Measurements from ENCODE around the gene BRSK1. TPM values are rescaled to one million over a fixed set of nuclear protein-coding genes. Genes with fewer than 3 reads are reported as not detected.

Gene BRSK1
- total RNA-seq, 1 experiment from 2014 or later = 0.64 TPM

DNA sequence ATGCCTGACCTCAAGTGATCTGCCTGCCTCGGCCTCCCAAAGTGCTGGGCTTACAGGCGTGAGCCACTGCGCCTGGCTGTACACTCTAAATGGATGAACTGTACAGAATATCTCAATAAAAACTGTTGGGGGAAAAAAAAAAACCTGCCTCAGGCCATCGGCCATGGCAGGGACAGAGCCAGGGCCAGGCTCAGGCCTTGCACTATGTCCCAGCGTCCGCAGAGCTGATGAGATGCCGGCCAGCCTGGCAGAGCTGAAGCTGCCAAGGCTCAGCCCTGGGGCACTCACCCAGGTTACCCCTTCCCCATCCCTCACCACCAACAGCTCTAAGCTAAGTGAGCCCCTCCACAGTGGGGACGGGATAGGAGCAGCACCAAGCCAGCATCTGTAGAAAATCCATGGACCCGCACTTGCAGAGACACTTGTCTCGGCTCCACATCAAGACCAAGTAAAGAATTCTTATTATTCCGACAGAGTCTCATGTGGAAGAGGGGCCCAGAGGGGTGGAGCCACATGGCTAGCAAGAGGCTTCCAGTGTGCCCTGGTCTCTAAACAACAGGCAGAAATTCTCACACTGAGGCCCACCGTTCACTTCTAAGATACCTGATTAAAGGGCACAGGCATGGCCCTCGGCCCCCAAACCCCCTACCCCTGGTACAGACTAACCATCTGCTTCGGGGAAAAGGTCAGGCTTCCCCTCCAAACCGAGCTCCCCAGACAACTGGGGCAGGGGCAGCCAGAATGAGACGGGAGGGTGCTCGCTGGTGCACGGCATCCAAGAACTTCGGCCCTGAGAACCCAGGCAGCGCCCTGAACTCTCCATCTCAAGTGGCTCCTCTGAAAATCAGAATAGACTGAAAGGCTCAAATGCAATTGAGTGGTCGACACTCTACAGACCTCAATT is 30.8 kb upstream of the BRSK1 start:
- in situ Hi-C loops (cut with HindIII; ENCODE audit: low pct_unique_long_range_greater_than_20kb, low sequenced_read_pairs) = no loop called here
- no peak for DNase-seq (ENCODE audit: low read depth)

DNA sequence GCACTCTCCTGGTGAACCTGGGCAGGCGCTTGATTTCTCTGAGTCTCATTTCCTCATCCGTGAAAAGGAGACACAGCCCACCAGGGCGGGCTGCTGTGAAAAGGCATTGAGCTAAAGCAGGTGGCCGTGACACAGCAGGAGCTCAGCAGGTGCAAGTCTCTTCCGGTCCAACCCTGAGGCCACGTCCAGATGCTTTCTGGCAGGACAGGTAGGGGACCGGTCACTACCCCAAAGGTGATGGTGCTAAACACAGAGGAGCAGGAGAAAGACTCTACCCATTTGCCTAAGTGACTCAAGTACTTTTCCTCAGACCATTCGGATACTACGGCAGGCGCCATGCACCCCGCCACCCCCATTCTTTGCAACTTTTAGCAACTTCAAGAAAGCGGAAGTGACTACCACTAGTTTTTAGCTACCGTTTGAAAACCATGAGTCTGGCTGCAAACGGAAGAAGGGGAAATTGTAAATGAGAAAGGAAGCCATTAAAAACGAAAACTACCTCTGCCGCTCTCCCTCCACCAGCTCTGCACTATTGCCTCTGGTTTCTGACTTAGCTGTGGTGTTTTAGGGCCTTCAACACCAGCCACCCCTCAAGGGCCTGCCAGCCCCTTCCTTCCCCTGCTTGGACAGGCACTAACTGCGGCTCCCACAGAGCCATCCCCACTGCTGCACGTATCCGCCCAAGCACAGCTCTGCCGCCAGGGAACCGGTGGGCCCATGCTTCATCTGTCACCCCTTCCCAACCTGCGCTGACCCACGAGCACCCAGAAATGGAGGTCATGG is 29.8 kb upstream of the BRSK1 start:
- in situ Hi-C loops (cut with HindIII; ENCODE audit: low pct_unique_long_range_greater_than_20kb, low sequenced_read_pairs) = no loop called here
- DNase-seq (ENCODE audit: low read depth) = no peak

DNA sequence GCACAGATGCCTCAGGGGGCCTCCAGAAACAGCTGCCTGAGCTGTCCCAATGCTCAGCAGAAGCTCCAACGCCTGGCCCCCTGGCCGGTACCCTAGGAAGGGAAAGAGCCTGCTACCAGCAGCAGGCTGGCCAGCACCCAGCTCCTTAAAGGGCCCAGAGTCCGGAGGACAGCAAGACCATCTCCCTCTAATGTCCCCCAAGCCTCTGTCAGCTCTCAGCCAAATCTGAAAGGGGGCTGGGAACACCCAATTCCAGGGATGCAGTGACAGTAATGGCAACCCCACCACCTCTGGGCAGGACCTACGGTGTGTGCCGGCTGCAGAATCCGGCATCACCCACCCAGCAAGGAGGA is 29.2 kb upstream of the BRSK1 start:
- no peak for DNase-seq (ENCODE audit: low read depth)
- in situ Hi-C loops (cut with HindIII; ENCODE audit: low pct_unique_long_range_greater_than_20kb, low sequenced_read_pairs) = no loop called here

- no peak for DNase-seq (ENCODE audit: low read depth)
- in situ Hi-C loops (cut with HindIII; ENCODE audit: low pct_unique_long_range_greater_than_20kb, low sequenced_read_pairs) = no loop called here
Observed at GRCh38 chr19:55255618-55256423, 28.0 kb upstream of the BRSK1 start.

GRCh38 chr19:55256562-55257460 is 27.0 kb upstream of the BRSK1 start:
- in situ Hi-C loops (cut with HindIII; ENCODE audit: low pct_unique_long_range_greater_than_20kb, low sequenced_read_pairs) = no loop called here
- no peak for DNase-seq (ENCODE audit: low read depth)

DNA sequence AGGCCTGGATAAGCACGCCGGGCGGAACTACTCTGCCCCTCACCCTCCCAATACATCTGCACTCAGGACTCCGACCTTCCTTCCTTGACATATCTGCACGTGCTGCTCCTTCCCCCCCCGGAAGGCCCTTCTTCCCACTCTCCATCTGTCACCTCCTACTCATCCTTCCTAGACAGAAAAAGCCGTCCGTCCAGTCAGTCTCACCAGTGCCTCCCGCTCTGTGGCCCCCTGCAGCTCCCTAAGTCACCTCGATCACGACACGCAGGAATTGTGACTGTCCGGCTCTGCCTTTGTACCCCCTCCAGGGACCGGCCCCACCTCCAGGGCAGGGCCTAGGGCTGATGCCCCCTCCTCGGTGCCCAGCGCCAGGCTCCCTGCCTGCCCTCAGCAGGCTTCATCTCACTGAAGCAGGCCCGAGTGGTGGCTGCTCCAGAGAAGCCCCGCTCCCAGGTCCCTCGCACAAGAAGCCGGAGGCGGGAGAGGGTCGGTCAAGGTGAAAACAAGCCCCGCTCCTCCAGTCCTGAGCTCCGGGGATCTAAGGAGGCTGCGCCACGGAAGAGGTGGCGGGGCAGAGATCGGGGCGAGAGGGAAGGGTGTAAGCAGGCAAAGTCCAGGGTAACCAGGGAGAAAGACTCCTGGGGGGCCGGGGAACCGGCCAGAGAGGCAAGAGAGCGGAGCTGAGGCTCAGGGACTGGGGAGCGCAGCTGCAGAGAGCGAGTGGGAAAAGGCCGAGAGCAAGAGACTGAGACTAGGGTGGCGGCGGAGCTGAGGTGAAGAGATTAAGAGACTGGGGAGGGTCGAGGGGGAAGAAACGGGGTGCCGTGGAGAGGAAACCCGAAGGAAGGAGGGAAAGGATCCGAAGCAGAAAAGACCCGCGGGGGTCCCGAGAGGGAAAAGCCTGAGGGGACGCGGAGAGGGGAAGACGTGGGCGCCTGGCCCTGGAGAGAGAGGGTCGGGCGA is 26.1 kb upstream of the BRSK1 start:
- in situ Hi-C loops (cut with HindIII; ENCODE audit: low pct_unique_long_range_greater_than_20kb, low sequenced_read_pairs) = no loop called here
- no peak for DNase-seq (ENCODE audit: low read depth)

DNA sequence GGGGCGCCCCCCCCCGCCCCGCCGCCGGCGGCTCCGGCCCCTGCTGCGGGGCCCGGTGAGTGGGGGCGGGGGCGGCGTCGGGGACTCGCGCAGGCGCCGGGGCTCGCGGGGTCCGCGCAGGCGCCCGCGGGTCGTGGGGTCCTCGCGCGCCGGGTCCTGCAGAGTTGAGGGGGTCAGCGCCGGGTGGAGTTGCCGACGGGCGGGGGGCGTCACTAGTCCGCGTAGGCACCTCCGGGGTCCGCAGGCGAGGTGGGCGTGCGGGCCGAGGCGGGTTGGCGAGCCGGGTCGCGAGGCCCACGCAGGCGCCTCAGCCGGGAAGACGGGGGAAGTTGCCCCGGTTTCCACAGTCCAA is 25.3 kb upstream of the BRSK1 start:
- DNase-seq (ENCODE audit: low read depth) = no peak
- in situ Hi-C loops (cut with HindIII; ENCODE audit: low pct_unique_long_range_greater_than_20kb, low sequenced_read_pairs) = no loop called here

DNA sequence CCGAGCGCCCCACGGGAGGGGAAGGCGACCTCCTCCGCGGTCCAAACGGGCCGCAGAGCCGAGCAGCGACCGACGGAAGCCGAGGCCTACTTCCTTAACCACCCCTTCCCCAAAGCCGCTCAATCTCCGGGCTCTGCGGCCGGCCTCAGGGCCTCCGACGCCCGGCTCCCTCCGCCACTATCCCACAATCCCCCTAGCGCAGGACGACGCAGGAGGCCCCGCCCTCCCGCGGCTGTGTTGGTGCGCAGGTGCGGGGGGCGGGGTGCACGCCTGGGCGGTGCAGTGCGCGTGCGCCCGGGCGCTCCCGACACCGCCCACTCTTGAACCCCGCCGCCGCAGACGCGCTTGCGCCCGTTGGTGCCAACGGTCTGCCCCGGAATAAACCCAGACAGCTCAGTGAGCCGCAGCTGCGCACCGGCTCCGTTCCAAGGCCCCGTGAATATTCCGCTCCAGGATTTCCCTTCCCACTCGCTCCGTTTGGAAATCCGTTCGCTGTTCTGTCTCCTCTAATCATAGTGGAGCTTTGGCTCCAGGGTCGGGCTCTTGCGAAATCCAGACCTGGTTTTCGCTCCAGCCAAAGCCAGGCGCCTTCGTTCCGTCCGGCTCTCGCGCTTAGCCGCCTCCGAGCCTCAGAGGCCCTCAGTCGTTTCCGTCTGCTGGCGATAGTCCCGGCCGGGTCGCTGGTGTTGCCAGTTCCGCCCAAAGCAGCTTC is 24.8 kb upstream of the BRSK1 start, which contains the start of gene PPP6R1:
Gene PPP6R1 (minus strand): TSS at position 190 of the 712 bp plus-strand sequence. CDS start 11,914 bp downstream, outside the sequence.
- DNase-seq (ENCODE audit: low read depth) = peak; percentile 100
- in situ Hi-C loops (cut with HindIII; ENCODE audit: low pct_unique_long_range_greater_than_20kb, low sequenced_read_pairs) = no loop called here

DNA sequence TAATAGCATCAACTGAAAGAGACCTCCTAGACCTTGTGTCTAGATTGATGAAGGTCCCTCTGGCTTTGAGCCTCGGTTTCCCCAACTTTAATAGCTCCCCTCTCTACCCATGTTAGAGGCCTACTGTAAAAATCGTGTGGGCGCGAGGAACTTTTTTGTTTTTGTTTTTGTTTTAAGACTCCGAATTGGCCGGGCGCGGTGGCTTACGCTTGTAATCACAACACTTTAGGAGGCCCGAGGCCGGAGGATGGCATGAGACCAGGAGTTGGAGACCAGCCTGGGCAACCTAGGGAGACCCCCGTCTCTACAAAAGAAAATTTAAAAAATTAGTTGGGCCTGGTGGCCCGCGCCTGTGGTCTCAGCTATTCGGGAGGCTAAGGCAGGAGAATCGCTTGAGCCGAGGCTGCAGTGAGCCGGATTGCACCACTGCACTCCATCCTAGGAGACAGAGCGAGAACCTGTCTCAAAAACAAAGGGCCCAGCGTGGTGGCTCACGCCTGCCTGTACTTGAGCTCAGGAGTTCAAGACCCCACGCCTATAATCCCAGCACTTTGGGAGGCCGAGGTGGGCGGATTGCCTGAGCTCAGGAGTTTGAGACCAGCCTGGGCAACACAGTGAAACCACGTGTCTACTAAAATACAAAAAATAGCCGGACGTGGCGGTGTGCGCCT is 24.1 kb upstream of the BRSK1 start:
- no peak for DNase-seq (ENCODE audit: low read depth)
- in situ Hi-C loops (cut with HindIII; ENCODE audit: low pct_unique_long_range_greater_than_20kb, low sequenced_read_pairs) = no loop called here

GRCh38 chr19:55261671-55262126 is 22.1 kb upstream of the BRSK1 start:
- no peak for DNase-seq (ENCODE audit: low read depth)
- in situ Hi-C loops (cut with HindIII; ENCODE audit: low pct_unique_long_range_greater_than_20kb, low sequenced_read_pairs) = no loop called here

- no peak for DNase-seq (ENCODE audit: low read depth)
- in situ Hi-C loops (cut with HindIII; ENCODE audit: low pct_unique_long_range_greater_than_20kb, low sequenced_read_pairs) = no loop called here
Observed at GRCh38 chr19:55262359-55262758, 21.4 kb upstream of the BRSK1 start.

DNA sequence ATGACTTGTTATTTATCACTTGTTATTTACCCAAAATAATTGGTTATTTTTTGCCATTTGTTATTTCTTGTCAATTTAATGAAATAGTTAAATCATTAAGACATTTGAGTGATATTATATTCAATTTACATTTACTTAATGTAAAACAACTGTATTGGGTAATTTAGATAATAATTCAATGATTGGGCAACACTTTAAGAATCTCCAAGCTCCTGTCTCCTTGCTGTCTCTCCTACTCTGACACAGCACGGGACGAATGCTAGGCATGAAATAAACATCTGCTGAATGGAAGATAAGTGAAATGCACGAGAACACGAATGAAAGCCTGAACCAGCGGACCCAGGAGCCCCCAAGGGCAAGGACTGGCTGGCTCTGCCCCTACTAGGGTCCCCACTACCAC is 19.3 kb upstream of the BRSK1 start:
- DNase-seq (ENCODE audit: low read depth) = no peak
- in situ Hi-C loops (cut with HindIII; ENCODE audit: low pct_unique_long_range_greater_than_20kb, low sequenced_read_pairs) = no loop called here

GRCh38 chr19:55265173-55265572 is 18.6 kb upstream of the BRSK1 start:
- no peak for DNase-seq (ENCODE audit: low read depth)
- in situ Hi-C loops (cut with HindIII; ENCODE audit: low pct_unique_long_range_greater_than_20kb, low sequenced_read_pairs) = no loop called here

DNA sequence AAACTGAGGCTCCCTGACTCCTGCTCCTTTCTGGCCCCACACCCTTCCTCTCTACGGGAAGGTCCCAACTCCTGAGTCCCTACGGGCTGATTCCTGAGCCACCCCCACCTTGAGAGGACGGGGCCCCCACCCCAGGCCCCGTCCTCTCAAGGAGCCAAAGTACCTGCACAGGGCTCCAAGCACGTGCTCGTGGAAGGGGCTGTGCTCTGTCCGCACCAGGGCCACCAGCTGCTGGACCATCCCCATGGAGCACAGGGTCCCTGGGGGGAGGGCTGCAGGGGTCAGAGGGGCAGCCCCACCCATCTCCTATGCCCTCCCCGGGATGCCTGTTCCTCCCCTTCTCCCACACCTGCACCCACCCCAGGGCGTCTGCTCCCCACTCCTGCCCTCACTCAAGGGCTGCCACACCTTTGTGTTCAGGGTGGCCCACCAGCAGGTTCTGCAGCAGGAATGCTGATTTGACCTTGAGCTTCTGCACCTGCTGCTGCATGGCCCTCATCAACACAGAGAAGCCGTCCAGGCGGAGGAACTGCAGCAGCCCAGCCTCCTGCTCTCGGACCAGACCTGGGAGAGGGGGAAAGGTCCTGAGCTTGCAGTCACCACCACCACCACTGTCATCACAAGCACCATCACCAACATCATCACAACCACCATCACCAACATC is 17.9 kb upstream of the BRSK1 start:
- in situ Hi-C loops (cut with HindIII; ENCODE audit: low pct_unique_long_range_greater_than_20kb, low sequenced_read_pairs) = no loop called here
- no peak for DNase-seq (ENCODE audit: low read depth)

- no peak for DNase-seq (ENCODE audit: low read depth)
- in situ Hi-C loops (cut with HindIII; ENCODE audit: low pct_unique_long_range_greater_than_20kb, low sequenced_read_pairs) = no loop called here
Observed at GRCh38 chr19:55266404-55266803, 17.4 kb upstream of the BRSK1 start.
